BLaER1 treated with 17β-estradiol and CSF1 and Interleukin-3, amounts not matched to agents 10 nM and 100 nM (cell line): Measurements from ENCODE around the gene USP9X.
A peak's percentile ranks its signal among the peaks of the same experiment; 100 is the strongest.
"Not testable (repeated sequence)": the region's sequence is repeated elsewhere in the genome, so short reads cannot be mapped to it uniquely, and the experiment has no call there.

ENCODE experiments used
- H3K27ac ChIP-seq, 11 experiments: shearing (Covaris generic); formaldehyde crosslinking; 2 replicates each; pipeline ENCODE4 v1.8.1; 2022
- H3K27me3 ChIP-seq, 11 experiments: shearing (Covaris generic); formaldehyde crosslinking; 2 replicates each; pipeline ENCODE4 v1.8.1; 2022
- H3K36me3 ChIP-seq, 11 experiments: shearing (Covaris generic); formaldehyde crosslinking; 2 replicates each; pipeline ENCODE4 v1.8.1; 2022
- H3K4me1 ChIP-seq, 10 experiments: shearing (Covaris generic); formaldehyde crosslinking; 2 replicates each; pipeline ENCODE4 v1.8.1; 2022
- H3K4me2 ChIP-seq, 11 experiments: shearing (Covaris generic); formaldehyde crosslinking; 2 replicates each; pipeline ENCODE4 v1.8.1; 2022
- H3K4me3 ChIP-seq, 10 experiments: shearing (Covaris generic); formaldehyde crosslinking; 2 replicates each; pipeline ENCODE4 v1.8.1; 2022
- H3K9ac ChIP-seq, 11 experiments: shearing (Covaris generic); formaldehyde crosslinking; 2 replicates each; pipeline ENCODE4 v1.8.1; 2022
- H3K9me3 ChIP-seq, 11 experiments: shearing (Covaris generic); formaldehyde crosslinking; replicated peaks in 1 of 11; 2 replicates each; pipeline ENCODE4 v1.8.1; 2022
- H4K20me1 ChIP-seq, 11 experiments: shearing (Covaris generic); formaldehyde crosslinking; 2 replicates each; pipeline ENCODE4 v1.8.1; 2022
- Cebpa-rat ChIP-seq, 11 experiments: shearing (Covaris generic); IDR thresholded peaks; 2 replicates each; pipeline ENCODE4 v1.8.1; 2022

USP9X gene

GRCh38 chrX:41145920-41146608 is 60.8 kb downstream of the USP9X start:
- Histone ChIP-seq H3K4me3 (no peak overlapping the region), H3K9me3 (no peaks in the 10 kb centered on the region), H4K20me1 (peaks cover 0 to 98% (median 6%) of the 10 kb centered on the region in 11 experiments; a peak in 8 of 22 replicates), H3K4me2 (no peak overlapping the region), H3K27me3 (peaks cover 0 to 13% (median 0%) of the 10 kb centered on the region in 11 experiments; a peak in 3 of 22 replicates), H3K27ac (no peak overlapping the region), H3K4me1 (no peaks in the 10 kb centered on the region), H3K36me3 (peaks cover 56 to 100% (median 84%) of the 10 kb centered on the region in 11 experiments), H3K9ac (no peak overlapping the region)
- TF ChIP-seq Cebpa-rat (IDR thresholded peaks at IDR 0.05): no peak

- Histone ChIP-seq H3K27ac (no peak overlapping the region), H3K4me3 (no peak overlapping the region), H3K36me3 (peaks cover 65 to 100% (median 91%) of the 10 kb centered on the region in 11 experiments), H3K9ac (no peak overlapping the region), H3K4me2 (no peak overlapping the region), H3K4me1 (no peaks in the 10 kb centered on the region), H4K20me1 (peaks cover 0 to 98% (median 0%) of the 10 kb centered on the region in 11 experiments; a peak in 7 of 22 replicates), H3K27me3 (peaks cover 0 to 12% (median 0%) of the 10 kb centered on the region in 11 experiments; a peak in 3 of 22 replicates), H3K9me3 (no peaks in the 10 kb centered on the region)
- TF ChIP-seq Cebpa-rat (IDR thresholded peaks at IDR 0.05): no peak
Observed at GRCh38 chrX:41148553-41148952, 63.3 kb downstream of the USP9X start.

- Histone ChIP-seq H3K4me3 (no peak overlapping the region), H3K4me1 (no peaks in the 10 kb centered on the region), H3K27ac (no peak overlapping the region), H4K20me1 (peaks cover 0 to 98% (median 0%) of the 10 kb centered on the region in 11 experiments; a peak in 7 of 22 replicates), H3K27me3 (peaks cover 0 to 7% (median 0%) of the 10 kb centered on the region in 11 experiments; a peak in 2 of 22 replicates), H3K36me3 (peaks cover 67 to 100% (median 90%) of the 10 kb centered on the region in 11 experiments), H3K9ac (no peak overlapping the region), H3K9me3 (no peaks in the 10 kb centered on the region), H3K4me2 (no peak overlapping the region)
- no peak for TF ChIP-seq Cebpa-rat (IDR thresholded peaks at IDR 0.05)
Observed at GRCh38 chrX:41150043-41150442, 64.8 kb downstream of the USP9X start.

- H3K9me3 ChIP-seq, H3K4me2 ChIP-seq, H3K9ac ChIP-seq, H3K27ac ChIP-seq, H3K4me3 ChIP-seq, H3K27me3 ChIP-seq, H3K4me1 ChIP-seq: not testable (repeated sequence)
- H3K36me3 ChIP-seq: peaks cover 72 to 100% (median 91%) of the 10 kb centered on the region in 11 experiments
- H4K20me1 ChIP-seq: peaks cover 0 to 95% (median 0%) of the 10 kb centered on the region in 11 experiments; a peak in 5 of 22 replicates
Observed at GRCh38 chrX:41151726-41152125, 66.5 kb downstream of the USP9X start.

GRCh38 chrX:41152221-41152620 is 67.0 kb downstream of the USP9X start:
- no peak overlapping the region for H3K4me2 ChIP-seq
- H3K4me3 ChIP-seq: no peak overlapping the region
- TF ChIP-seq Cebpa-rat (IDR thresholded peaks at IDR 0.05): no peak
- no peak overlapping the region for H3K27ac ChIP-seq
- H3K27me3 ChIP-seq: peaks cover 0 to 6% (median 0%) of the 10 kb centered on the region in 11 experiments; a peak in 1 of 22 replicates
- no peaks in the 10 kb centered on the region for H3K4me1 ChIP-seq
- H3K9ac ChIP-seq: no peak overlapping the region
- H3K36me3 ChIP-seq: peaks cover 77 to 100% (median 92%) of the 10 kb centered on the region in 11 experiments
- H3K9me3 ChIP-seq: no peaks in the 10 kb centered on the region
- H4K20me1 ChIP-seq: peaks cover 0 to 95% (median 0%) of the 10 kb centered on the region in 11 experiments; a peak in 5 of 22 replicates

GRCh38 chrX:41153448-41153847 is 68.2 kb downstream of the USP9X start:
- Histone ChIP-seq H3K27me3 (peaks cover 0 to 6% (median 0%) of the 10 kb centered on the region in 11 experiments; a peak in 1 of 22 replicates), H4K20me1 (peaks cover 0 to 95% (median 0%) of the 10 kb centered on the region in 11 experiments; a peak in 4 of 22 replicates), H3K9me3 (no peaks in the 10 kb centered on the region), H3K36me3 (peaks cover 78 to 100% (median 91%) of the 10 kb centered on the region in 11 experiments), H3K4me3 (no peak overlapping the region), H3K27ac (no peak overlapping the region), H3K4me1 (no peaks in the 10 kb centered on the region), H3K4me2 (no peak overlapping the region), H3K9ac (no peak overlapping the region)
- TF ChIP-seq Cebpa-rat (IDR thresholded peaks at IDR 0.05): no peak

GRCh38 chrX:41153957-41154356 is 68.7 kb downstream of the USP9X start:
- Histone ChIP-seq H3K4me2 (no peak overlapping the region), H3K4me3 (no peak overlapping the region), H3K4me1 (no peaks in the 10 kb centered on the region), H3K27ac (no peak overlapping the region), H3K36me3 (peaks cover 76 to 100% (median 90%) of the 10 kb centered on the region in 11 experiments), H4K20me1 (peaks cover 0 to 95% (median 0%) of the 10 kb centered on the region in 11 experiments; a peak in 5 of 22 replicates), H3K9ac (no peak overlapping the region), H3K9me3 (no peaks in the 10 kb centered on the region), H3K27me3 (peaks cover 0 to 6% (median 0%) of the 10 kb centered on the region in 11 experiments; a peak in 1 of 22 replicates)
- TF ChIP-seq Cebpa-rat (IDR thresholded peaks at IDR 0.05): no peak

- Histone ChIP-seq H3K4me3 (no peak overlapping the region), H3K4me1 (peaks cover 0 to 14% (median 0%) of the 10 kb centered on the region in 10 experiments; a peak in 3 of 20 replicates), H3K9me3 (no peaks in the 10 kb centered on the region), H4K20me1 (peaks cover 0 to 98% (median 0%) of the 10 kb centered on the region in 11 experiments; a peak in 5 of 22 replicates), H3K27ac (no peak overlapping the region), H3K9ac (no peak overlapping the region), H3K27me3 (no peaks in the 10 kb centered on the region; a peak in 1 of 22 replicates), H3K4me2 (no peak overlapping the region), H3K36me3 (peaks cover 32 to 98% (median 76%) of the 10 kb centered on the region in 11 experiments)
- no peak for TF ChIP-seq Cebpa-rat (IDR thresholded peaks at IDR 0.05)
Observed at GRCh38 chrX:41164449-41164848, 79.2 kb downstream of the USP9X start.

GRCh38 chrX:41167888-41168287 is 82.6 kb downstream of the USP9X start:
- H3K36me3 ChIP-seq: peaks cover 59 to 98% (median 86%) of the 10 kb centered on the region in 11 experiments

More at GRCh38 chrX:41167888-41168287, 82.6 kb downstream of the USP9X start:
- H3K27ac ChIP-seq: peak overlapping the region in 4 of 11 experiments; percentile 10 to 41 (median 31); a peak in 4 of 22 replicates
- H4K20me1 ChIP-seq: peaks cover 0 to 99% (median 0%) of the 10 kb centered on the region in 11 experiments; a peak in 7 of 22 replicates
- H3K4me3 ChIP-seq: no peak overlapping the region
- no peak overlapping the region for H3K4me2 ChIP-seq
- no peaks in the 10 kb centered on the region for H3K9me3 ChIP-seq
- no peaks in the 10 kb centered on the region; a peak in 1 of 22 replicates for H3K27me3 ChIP-seq
- no peak overlapping the region for H3K9ac ChIP-seq
- peaks cover 0 to 14% (median 0%) of the 10 kb centered on the region in 10 experiments; a peak in 3 of 20 replicates for H3K4me1 ChIP-seq
- no peak for TF ChIP-seq Cebpa-rat (IDR thresholded peaks at IDR 0.05)
